ENCODE data around the gene ADO.

DNA sequence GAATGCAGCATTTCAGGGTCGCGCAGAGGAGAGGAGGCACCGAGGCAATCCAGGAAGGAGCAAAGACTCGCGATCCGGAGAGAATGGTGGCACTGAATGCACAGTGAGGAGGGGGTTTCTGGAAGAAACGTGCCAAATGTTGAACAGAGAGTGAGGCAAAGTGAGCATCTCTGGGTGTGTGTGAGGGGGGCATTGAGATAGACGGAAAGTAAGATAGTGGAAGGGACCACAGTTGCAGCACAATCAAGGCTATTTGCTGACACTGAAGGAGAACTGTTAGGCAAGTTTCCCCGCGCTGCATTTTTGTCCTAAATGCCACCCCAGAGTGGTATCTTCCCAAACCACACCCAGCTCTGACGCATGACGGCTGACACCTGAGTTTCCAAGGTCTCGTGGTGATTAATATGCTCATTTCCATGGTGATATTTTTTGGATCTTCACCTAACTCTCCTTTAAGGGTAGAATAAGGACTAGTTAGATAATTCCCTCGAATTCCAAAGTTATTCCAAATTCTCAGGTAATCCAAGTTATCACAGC, 14.4 kb upstream of the ADO start:
- TF ChIP-seq SP1 (IDR thresholded peaks at IDR 0.05; ENCODE audit: low read depth) (no peak), EZH2 (IDR thresholded peaks at IDR 0.05) (no peak), SIN3A (IDR thresholded peaks at IDR 0.05; ENCODE audit: low read depth) (no peak), POLR2AphosphoS5 (IDR thresholded peaks at IDR 0.05; ENCODE audit: low read depth, low read length) (no peak), EZH2phosphoT487 (IDR thresholded peaks at IDR 0.05; ENCODE audit: borderline replicate concordance) (no peak), JUND (IDR thresholded peaks at IDR 0.05) (no peak), POLR2A (IDR thresholded peaks at IDR 0.05; ENCODE audit: borderline replicate concordance, extremely low read depth, insufficient read depth, insufficient read length) (no peak), SRF (IDR thresholded peaks at IDR 0.05; ENCODE audit: low read depth) (no peak), YY1 (IDR thresholded peaks at IDR 0.05; ENCODE audit: extremely low read depth, insufficient replicate concordance, low read depth, low read length) (no peak)
- TF ChIP-seq, protein P1, sequence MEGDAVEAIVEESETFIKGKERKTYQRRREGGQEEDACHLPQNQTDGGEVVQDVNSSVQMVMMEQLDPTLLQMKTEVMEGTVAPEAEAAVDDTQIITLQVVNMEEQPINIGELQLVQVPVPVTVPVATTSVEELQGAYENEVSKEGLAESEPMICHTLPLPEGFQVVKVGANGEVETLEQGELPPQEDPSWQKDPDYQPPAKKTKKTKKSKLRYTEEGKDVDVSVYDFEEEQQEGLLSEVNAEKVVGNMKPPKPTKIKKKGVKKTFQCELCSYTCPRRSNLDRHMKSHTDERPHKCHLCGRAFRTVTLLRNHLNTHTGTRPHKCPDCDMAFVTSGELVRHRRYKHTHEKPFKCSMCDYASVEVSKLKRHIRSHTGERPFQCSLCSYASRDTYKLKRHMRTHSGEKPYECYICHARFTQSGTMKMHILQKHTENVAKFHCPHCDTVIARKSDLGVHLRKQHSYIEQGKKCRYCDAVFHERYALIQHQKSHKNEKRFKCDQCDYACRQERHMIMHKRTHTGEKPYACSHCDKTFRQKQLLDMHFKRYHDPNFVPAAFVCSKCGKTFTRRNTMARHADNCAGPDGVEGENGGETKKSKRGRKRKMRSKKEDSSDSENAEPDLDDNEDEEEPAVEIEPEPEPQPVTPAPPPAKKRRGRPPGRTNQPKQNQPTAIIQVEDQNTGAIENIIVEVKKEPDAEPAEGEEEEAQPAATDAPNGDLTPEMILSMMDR (IDR thresholded peaks at IDR 0.05 in 2 of 3, conservative IDR thresholded peaks at IDR 0.05 in 1 of 3; ENCODE audit: borderline replicate concordance in 1 of 3, insufficient read depth in 1 of 3, low read depth in 2 of 3, low read length in 2 of 3) = no peak
- TF ChIP-seq, protein P2, sequence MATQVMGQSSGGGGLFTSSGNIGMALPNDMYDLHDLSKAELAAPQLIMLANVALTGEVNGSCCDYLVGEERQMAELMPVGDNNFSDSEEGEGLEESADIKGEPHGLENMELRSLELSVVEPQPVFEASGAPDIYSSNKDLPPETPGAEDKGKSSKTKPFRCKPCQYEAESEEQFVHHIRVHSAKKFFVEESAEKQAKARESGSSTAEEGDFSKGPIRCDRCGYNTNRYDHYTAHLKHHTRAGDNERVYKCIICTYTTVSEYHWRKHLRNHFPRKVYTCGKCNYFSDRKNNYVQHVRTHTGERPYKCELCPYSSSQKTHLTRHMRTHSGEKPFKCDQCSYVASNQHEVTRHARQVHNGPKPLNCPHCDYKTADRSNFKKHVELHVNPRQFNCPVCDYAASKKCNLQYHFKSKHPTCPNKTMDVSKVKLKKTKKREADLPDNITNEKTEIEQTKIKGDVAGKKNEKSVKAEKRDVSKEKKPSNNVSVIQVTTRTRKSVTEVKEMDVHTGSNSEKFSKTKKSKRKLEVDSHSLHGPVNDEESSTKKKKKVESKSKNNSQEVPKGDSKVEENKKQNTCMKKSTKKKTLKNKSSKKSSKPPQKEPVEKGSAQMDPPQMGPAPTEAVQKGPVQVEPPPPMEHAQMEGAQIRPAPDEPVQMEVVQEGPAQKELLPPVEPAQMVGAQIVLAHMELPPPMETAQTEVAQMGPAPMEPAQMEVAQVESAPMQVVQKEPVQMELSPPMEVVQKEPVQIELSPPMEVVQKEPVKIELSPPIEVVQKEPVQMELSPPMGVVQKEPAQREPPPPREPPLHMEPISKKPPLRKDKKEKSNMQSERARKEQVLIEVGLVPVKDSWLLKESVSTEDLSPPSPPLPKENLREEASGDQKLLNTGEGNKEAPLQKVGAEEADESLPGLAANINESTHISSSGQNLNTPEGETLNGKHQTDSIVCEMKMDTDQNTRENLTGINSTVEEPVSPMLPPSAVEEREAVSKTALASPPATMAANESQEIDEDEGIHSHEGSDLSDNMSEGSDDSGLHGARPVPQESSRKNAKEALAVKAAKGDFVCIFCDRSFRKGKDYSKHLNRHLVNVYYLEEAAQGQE (IDR thresholded peaks at IDR 0.05; ENCODE audit: low read depth) = no peak
